Sigmoid colon (tissue), 4 donors: ENCODE results near the gene TMEM255B.

Experiments used
- CTCF ChIP-seq, 4 experiments: fragments of 450-650 bp in 3 of 4; fragments of 200-600 bp in 1 of 4; IDR thresholded peaks; one replicate each; pipeline ENCODE4 v1.5.1; 2016 to 2019; ENCODE audit warnings: antibody characterized with exemption in 4 of 4, mild to moderate bottlenecking in 3 of 4, moderate library complexity in 2 of 4
- EP300 ChIP-seq, 4 donors: sonication (generic); formaldehyde crosslinking; IDR thresholded peaks; one replicate each; pipeline ENCODE4 v1.6.1; 2017; ENCODE audit warnings: antibody characterized with exemption in 4 of 4
- POLR2A ChIP-seq, 2 donors: fragments of 450-650 bp; IDR thresholded peaks; one replicate each; pipeline ENCODE4 v1.6.1; 2016; ENCODE audit warnings: antibody characterized with exemption in 2 of 2, mild to moderate bottlenecking in 2 of 2, moderate library complexity in 2 of 2
- POLR2AphosphoS5 ChIP-seq, 4 donors: sonication (generic); formaldehyde crosslinking; IDR thresholded peaks; one replicate each; pipeline ENCODE4 v1.6.1; 2017; ENCODE audit warnings: antibody characterized with exemption in 4 of 4

GRCh38 chr13:113836768-113837559 is 77.9 kb downstream of the TMEM255B start:
- TF ChIP-seq POLR2AphosphoS5 (IDR thresholded peaks at IDR 0.05) (peak in 1 of 4 donors; percentile 56), CTCF (IDR thresholded peaks at IDR 0.05) (no peak), POLR2A (IDR thresholded peaks at IDR 0.05) (no peak), EP300 (IDR thresholded peaks at IDR 0.05) (no peak)
